GM12878 (cell line): ENCODE measurements around the gene TANK. TPM values are rescaled to one million over a fixed set of nuclear protein-coding genes. Genes with fewer than 3 reads are reported as not detected.

Experiments
- ATAC-seq: fragments of 200-7000 bp; cut with Tn5 transposase; 3 replicates; pipeline ENCODE4 v1.9.1; 2020; ENCODE audit warnings: mild to moderate bottlenecking, moderate library complexity
- BruUV-seq: library from RNA; stranded (reverse); fragments of 400-500 nt; replicated peaks from 2 replicates; lab custom pipeline; 2021; lab: Mats Ljungman, UMichigan
- CTCF ChIA-PET: fragments of 300-600 bp; sonication (Branson Sonifier 250); formaldehyde crosslinking; extraction: SDS; loops from one replicate; lab custom pipeline; 2021; ENCODE audit warnings: inconsistent platforms; lab: Yijun Ruan, JAX
- POLR2A ChIA-PET: fragments of 350-600 bp; formaldehyde crosslinking; extraction: SDS; loops from one replicate; lab custom pipeline; 2021; ENCODE audit warnings: inconsistent platforms; lab: Charles Lee
- RAD21 ChIA-PET: fragments of 300-600 bp; sonication (Branson Sonifier 250); formaldehyde crosslinking; loops from one replicate; lab custom pipeline; 2023; ENCODE audit warnings: antibody characterized with exemption; ENCODE audit not compliant: unreplicated experiment; lab: Charles Lee
- SMC1A ChIA-PET: fragments of 300-600 bp; sonication (Branson Sonifier 250); formaldehyde crosslinking; loops from one replicate; lab custom pipeline; 2023; ENCODE audit not compliant: unreplicated experiment, uncharacterized antibody; lab: Charles Lee
- DNase-seq: peaks from one replicate; pipeline ENCODE4 v3.0.0-alpha.2; 2011; ENCODE audit warnings: low read depth, low spot score
- FAIRE-seq: peaks from 3 replicates; lab custom pipeline; 2011; peaks lifted over from hg19 to GRCh38; lab: Jason Lieb, UNC
- H2AFZ ChIP-seq: 2 replicates; pipeline ENCODE4 v1.6.0; 2011; ENCODE audit warnings: low read depth, low read length, control low read depth; ENCODE audit not compliant: control insufficient read depth
- H3K27ac ChIP-seq: 2 replicates; pipeline ENCODE4 v1.5.1; 2011; ENCODE audit warnings: control low read depth; ENCODE audit not compliant: control insufficient read depth, insufficient read depth
- H3K27me3 ChIP-seq, 2 experiments: replicated peaks in 1 of 2; 2 replicates each; pipeline versions ENCODE4 v1.6.0 to v1.6.1; 2011; ENCODE audit warnings: low read length in 1 of 2; ENCODE audit not compliant: control insufficient read depth in 2 of 2, insufficient read depth in 2 of 2
- H3K36me3 ChIP-seq, 2 experiments: 2 replicates each; pipeline ENCODE4 v1.5.1; 2011; ENCODE audit warnings: low read length in 1 of 2; ENCODE audit not compliant: control insufficient read depth in 2 of 2, insufficient read depth in 2 of 2
- H3K4me1 ChIP-seq: 2 replicates; pipeline ENCODE4 v1.6.1; 2011; ENCODE audit warnings: mild to moderate bottlenecking, low read length, moderate library complexity, mixed read lengths; ENCODE audit not compliant: control insufficient read depth, insufficient read depth
- H3K4me2 ChIP-seq: 2 replicates; pipeline ENCODE4 v1.6.0; 2011; ENCODE audit warnings: control low read depth; ENCODE audit not compliant: control insufficient read depth, insufficient read depth
- H3K4me3 ChIP-seq: fragments of 200-600 bp; sonication (generic); 2 replicates; pipeline ENCODE4 v1.5.1; 2016
- H3K79me2 ChIP-seq: 2 replicates; pipeline ENCODE4 v1.6.0; 2011; ENCODE audit warnings: low read length; ENCODE audit not compliant: control insufficient read depth, insufficient read depth
- H3K9ac ChIP-seq: 2 replicates; pipeline ENCODE4 v1.8.0; 2011; ENCODE audit warnings: low read length, control low read depth, mixed read lengths; ENCODE audit not compliant: control insufficient read depth, insufficient read depth
- H3K9me3 ChIP-seq: replicated peaks from 3 replicates; pipeline ENCODE4 v1.5.1; 2011; ENCODE audit warnings: mild to moderate bottlenecking, low read length; ENCODE audit not compliant: control insufficient read depth, insufficient read depth
- H4K20me1 ChIP-seq: 2 replicates; pipeline ENCODE4 v1.6.0; 2011; ENCODE audit not compliant: control insufficient read depth, insufficient read depth
- CREM ChIP-seq: IDR thresholded peaks from 2 replicates; pipeline ENCODE4 v1.6.1; 2014; ENCODE audit warnings: antibody characterized with exemption, low read depth
- MYC ChIP-seq: IDR thresholded peaks from 2 replicates; pipeline ENCODE4 v1.6.1; 2011; ENCODE audit warnings: mild to moderate bottlenecking, low read length, moderate library complexity, inconsistent platforms; ENCODE audit not compliant: insufficient read depth, insufficient replicate concordance, insufficient read length, severe bottlenecking
- POLR2AphosphoS5 ChIP-seq: IDR thresholded peaks from 2 replicates; pipeline ENCODE4 v1.6.1; 2011; ENCODE audit warnings: mild to moderate bottlenecking, low read length, inconsistent platforms
- SMC3 ChIP-seq: IDR thresholded peaks from 2 replicates; pipeline ENCODE4 v1.6.1; 2011; ENCODE audit warnings: low read length, improper control_type of control experiment, borderline replicate concordance
- TAF1 ChIP-seq: IDR thresholded peaks from 2 replicates; pipeline ENCODE4 v1.6.1; 2011; ENCODE audit warnings: mild to moderate bottlenecking, low read depth, low read length, borderline replicate concordance
- WGBS: methylation state at CpG from one replicate; pipeline ENCODE4 v1.1.6; 2016; ENCODE audit warnings: low lambda C conversion rate; ENCODE audit not compliant: insufficient replicate concordance, insufficient coverage; ENCODE audit errors: missing lambda C conversion rate; 5-methylcytosine and 5-hydroxymethylcytosine counted together
- in situ Hi-C: fragments of 300-500 bp; cut with MboI; formaldehyde crosslinking; loops from 9 replicates; pipeline ENCODE4 v1.14.3; 2018; ENCODE audit warnings: mixed read lengths
- intact Hi-C: fragments of 100-400 bp; cut with micrococcal nuclease; formaldehyde crosslinking; loops from one replicate; pipeline ENCODE4 v1.14.2; 2022; ENCODE audit not compliant: unreplicated experiment
- polyA plus RNA-seq, 11 experiments: library from polyadenylated mRNA; depleted of rRNA in 4 of 11; unstranded in 6 of 11; stranded (reverse) in 5 of 11; fragments of >200 nt; fragmentation: Nextera tagmentation in 4 of 11; fragmentation: Illumina TruSeq in 1 of 11; extraction: Ambion mirVana in 4 of 11; extraction: Trizol in 1 of 11; gene quantifications; 1 replicate in 1 of 11; 2 replicates in 10 of 11; pipeline versions ENCODE4 v1.2.1 to v1.2.3, GENCODE V29; 2011 to 2016; ENCODE audit warnings: inconsistent platforms in 2 of 11, missing spikeins in 2 of 11, low read depth in 1 of 11
- total RNA-seq, 4 experiments: library from RNA; depleted of rRNA in 3 of 4; stranded (reverse); fragments of >200 nt in 3 of 4; fragmentation: Illumina TruSeq in 1 of 4; extraction: Trizol in 1 of 4; gene quantifications; 2 replicates each; pipeline versions ENCODE4 v1.2.1 to v1.2.3, GENCODE V29; 2013 to 2021

The TANK gene
- total and polyA plus RNA-seq, 10 of the 15 experiments (the other 5 are each of a cell fraction or from before 2014, with no cell fraction given) = 48.6 to 127 (median 103) TPM

DNA sequence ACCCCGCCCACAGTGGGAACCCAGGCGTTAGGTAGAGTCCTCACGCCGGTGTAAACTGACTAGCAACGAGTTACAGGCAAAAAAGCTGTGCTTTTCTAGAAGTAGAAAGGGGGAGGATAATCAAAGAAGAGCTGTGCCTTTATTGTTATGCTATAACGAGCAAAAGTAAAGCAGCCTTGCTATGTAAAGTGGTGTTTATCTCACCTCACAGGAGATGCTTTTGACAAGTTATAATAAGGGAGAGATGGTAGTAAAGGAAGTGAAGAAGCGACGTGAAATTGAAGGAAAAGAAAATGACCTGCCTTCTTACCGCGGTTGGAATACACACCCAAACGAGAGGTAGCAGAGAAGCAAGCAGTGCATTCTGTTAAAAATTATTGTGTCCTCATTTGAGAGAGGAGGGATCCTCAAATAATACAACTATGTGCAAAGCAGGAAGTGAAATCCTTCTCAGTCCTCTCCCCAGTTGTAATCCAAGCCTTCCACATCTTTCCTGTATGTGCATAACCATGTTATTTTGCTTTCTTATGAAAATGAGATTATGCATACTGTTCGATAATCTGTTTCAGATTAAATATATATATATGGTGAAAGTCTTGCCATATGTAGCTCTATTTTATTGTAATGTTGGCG is 962 bp downstream of the TANK start:
- Histone ChIP-seq H3K36me3 (peaks cover 1 to 14% of the 10 kb centered on the region in 2 experiments; a peak in 2 of 4 replicates), H2AFZ (peak overlapping the region; percentile 50), H3K9me3 (peaks cover 4% of the 10 kb centered on the region; the same call in 2 of the 3 replicates), H3K9ac (peak overlapping the region; percentile 100), H3K4me2 (peak overlapping the region; percentile 94), H3K79me2 (peaks cover 95% of the 10 kb centered on the region), H3K4me1 (peaks cover 32% of the 10 kb centered on the region), H3K27ac (peak overlapping the region; percentile 89), H3K27me3 (no peaks in the 10 kb centered on the region), H4K20me1 (no peaks in the 10 kb centered on the region), H3K4me3 (peak overlapping the region; percentile 93)
- TSS peak; percentile 35 for BruUV-seq
- ChIA-PET CTCF (interaction anchor here (1.0 to 1.2 kb wide), 2 partner anchors 90 to 97 kb away, joined by 3 to 5 read pairs; no protein-coding TSS in a partner anchor), RAD21 (interaction anchor here (0.6 to 1.5 kb wide), 4 partner anchors 17 to 40 kb away, joined by 3 to 5 read pairs (median 4); no protein-coding TSS in a partner anchor), POLR2A (interaction anchor here (0.6 to 1.0 kb wide), 3 partner anchors 15 to 75 kb away, joined by 3 read pairs; no protein-coding TSS in a partner anchor), SMC1A (interaction anchor here (1.0 to 1.8 kb wide), 7 partner anchors 11 to 83 kb away, joined by 3 to 5 read pairs (median 4); no protein-coding TSS in a partner anchor)
- FAIRE-seq (no peak), ATAC-seq (peak; percentile 53), DNase-seq (no peak)
- under 1% methylated on average over 13 of the region's 13 CpGs for WGBS
- intact Hi-C loops = loop anchor here (10.0 kb wide), 4 partner anchors 224 to 1266 kb away; partner anchors contain the start of gene IFIH1
- TF ChIP-seq SMC3 (0 out of 2 replicates have a peak, but pooled peaks have one; percentile 2), MYC (no peak), CREM (0 out of 2 replicates have a peak, but pooled peaks have one; percentile 25), TAF1 (peak; percentile 26; the same call in 1 of the 2 replicates), POLR2AphosphoS5 (0 out of 2 replicates have a peak, but pooled peaks have one; percentile 9)
- in situ Hi-C loops = no loop called here
